K562 (cell line): ENCODE data around the gene ZNF616. TPM values are rescaled to one million over a fixed set of nuclear protein-coding genes. Genes with fewer than 3 reads are reported as not detected.

Experiments
- ETV6 ChIP-seq, 3 experiments: fragments of 150-350 bp in 1 of 3; sonication (generic) in 1 of 3; formaldehyde crosslinking in 1 of 3; IDR thresholded peaks; 2 replicates each; pipeline versions ENCODE4 v1.6.1 to v1.8.0; 2014 to 2022; ENCODE audit warnings: borderline replicate concordance in 2 of 3, low read depth in 2 of 3, antibody characterized with exemption in 1 of 3, low read length in 1 of 3, mild to moderate bottlenecking in 1 of 3, missing genetic modification reagents in 1 of 3
- KDM4B ChIP-seq, 2 experiments: fragments of 450-650 bp in 1 of 2; sonication (generic) in 1 of 2; IDR thresholded peaks; 2 replicates each; pipeline ENCODE4 v1.6.1; 2016 to 2017; ENCODE audit warnings: borderline replicate concordance in 2 of 2, antibody characterized with exemption in 1 of 2, low read depth in 1 of 2, mild to moderate bottlenecking in 1 of 2
- NCOA6 ChIP-seq: fragments of 450-650 bp; IDR thresholded peaks from 2 replicates; pipeline ENCODE4 v1.6.1; 2017; ENCODE audit warnings: mild to moderate bottlenecking
- PPARD ChIP-seq: fragments of 250-450 bp; sonication (Bioruptor Pico); IDR thresholded peaks from 2 replicates; pipeline ENCODE4 v1.8.0; 2022; ENCODE audit warnings: inconsistent platforms, mild to moderate bottlenecking, moderate library complexity
- SNRNP70 ChIP-seq: fragments of 200-400 bp; formaldehyde crosslinking; optimal IDR thresholded peaks from 2 replicates; pipeline ENCODE3; 2017; ENCODE audit warnings: low read depth, low read length
- TFAM ChIP-seq: fragments of 250-450 bp; sonication (Bioruptor Pico); conservative IDR thresholded peaks from 2 replicates; pipeline ENCODE4 v1.5.0; 2021; ENCODE audit warnings: mild to moderate bottlenecking, moderate library complexity
- THRAP3 ChIP-seq: fragments of 450-650 bp; IDR thresholded peaks from 2 replicates; pipeline ENCODE4 v1.6.1; 2016; ENCODE audit warnings: mild to moderate bottlenecking, inconsistent platforms, borderline replicate concordance
- polyA plus RNA-seq, 8 experiments: library from polyadenylated mRNA; depleted of rRNA in 4 of 8; stranded (reverse) in 5 of 8; unstranded in 3 of 8; fragments of >200 nt; fragmentation: Nextera tagmentation in 2 of 8; fragmentation: Illumina TruSeq in 1 of 8; extraction: Ambion mirVana in 2 of 8; extraction: Trizol in 1 of 8; gene quantifications; 2 replicates each; pipeline versions ENCODE4 v1.2.1 to v1.2.3, GENCODE V29; 2011 to 2014; ENCODE audit warnings: inconsistent platforms in 1 of 8, missing spikeins in 1 of 8
- total RNA-seq, 7 experiments: library from RNA; depleted of rRNA in 6 of 7; stranded (reverse); fragments of >200 nt in 6 of 7; fragmentation: Illumina TruSeq in 2 of 7; extraction: Trizol in 2 of 7; gene quantifications; 2 replicates each; pipeline versions ENCODE4 v1.2.1 to v1.2.3, GENCODE V29; 2011 to 2021; ENCODE audit warnings: low replicate concordance in 1 of 7
- TF ChIP-seq, protein P1 (sequence below): fragments of 450-650 bp; IDR thresholded peaks from 2 replicates; pipeline ENCODE4 v1.6.1; 2018; ENCODE audit warnings: mild to moderate bottlenecking, low read depth; ENCODE audit not compliant: partially characterized antibody
- TF ChIP-seq, protein P2 (sequence below), 2 experiments: fragments of 450-650 bp; IDR thresholded peaks; 2 replicates each; pipeline ENCODE4 v1.6.1; 2016; ENCODE audit warnings: mild to moderate bottlenecking in 2 of 2, borderline replicate concordance in 1 of 2, low read depth in 1 of 2, moderate library complexity in 1 of 2
- TF ChIP-seq, protein P3 (sequence below): fragments of 250-450 bp; sonication (Bioruptor Pico); IDR thresholded peaks from 2 replicates; pipeline ENCODE4 v1.8.0; 2021; ENCODE audit warnings: moderate library complexity, mild to moderate bottlenecking, inconsistent platforms
- TF ChIP-seq, protein P4 (sequence below): fragments of 200-800 bp; sonication (Bioruptor generic); IDR thresholded peaks from 2 replicates; pipeline ENCODE4 v1.6.1; 2017; ENCODE audit warnings: missing genetic modification characterization, missing compliant biosample characterization

Gene ZNF616
- total and polyA plus RNA-seq, 9 of the 15 experiments (the other 6 are each of a cell fraction or from before 2014, with no cell fraction given): 3.4 to 13.0 (median 6.7) TPM

DNA sequence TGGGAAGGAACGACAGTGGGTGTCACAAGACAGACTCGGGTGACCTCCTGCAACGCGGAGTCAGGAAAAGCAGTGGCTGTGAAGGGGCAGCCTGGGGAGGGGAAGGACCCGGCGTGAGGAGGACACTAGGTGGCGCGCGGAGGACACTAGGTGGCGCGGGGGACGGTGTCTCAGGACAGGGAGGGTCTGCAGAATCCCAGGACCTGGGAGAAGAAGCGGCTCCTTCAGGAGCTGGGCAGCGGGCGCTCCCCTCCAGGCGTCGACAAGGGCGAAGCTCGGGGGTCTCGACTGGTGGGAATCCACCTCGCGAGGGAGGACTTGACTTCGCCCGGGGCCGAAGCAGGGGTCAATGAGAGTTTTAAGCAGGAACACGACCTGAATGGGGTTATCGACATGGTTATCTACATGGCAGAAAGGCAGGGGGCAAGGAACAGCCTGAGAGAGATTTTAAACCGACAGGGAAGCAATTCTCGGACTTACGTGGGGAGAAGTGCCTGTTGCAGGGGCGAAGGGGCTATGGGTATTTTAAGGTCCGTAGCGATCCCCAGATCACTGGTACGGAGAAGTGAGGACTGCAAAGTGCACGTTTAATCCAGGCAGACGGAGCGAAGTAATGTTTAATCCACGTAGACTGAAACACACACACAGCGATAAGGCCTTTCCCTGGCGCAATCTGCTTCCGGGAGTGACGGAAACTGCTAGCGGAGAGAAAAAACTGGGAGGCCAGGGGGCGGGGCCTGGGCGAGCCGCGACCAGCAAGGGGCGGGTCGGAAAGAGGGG, at the start of gene ZNF616 (continued):
- TF ChIP-seq PPARD (CRISPR knock-in tag) (no peak), THRAP3 (no peak), ETV6 (IDR thresholded peaks at IDR 0.05; ENCODE audit: borderline replicate concordance in 1 of 2, low read depth in 2 of 2, low read length in 1 of 2) (no peak), ETV6 (CRISPR knock-in tag; IDR thresholded peaks at IDR 0.05; ENCODE audit: borderline replicate concordance) (no peak), NCOA6 (no peak), SNRNP70 (no peak), TFAM (CRISPR knock-in tag) (no peak), KDM4B (IDR thresholded peaks at IDR 0.05; ENCODE audit: borderline replicate concordance in 2 of 2, low read depth in 1 of 2) (peak in 1 of 2 experiments; percentile 86; a peak in 2 of 4 replicates)
- TF ChIP-seq, protein P1, sequence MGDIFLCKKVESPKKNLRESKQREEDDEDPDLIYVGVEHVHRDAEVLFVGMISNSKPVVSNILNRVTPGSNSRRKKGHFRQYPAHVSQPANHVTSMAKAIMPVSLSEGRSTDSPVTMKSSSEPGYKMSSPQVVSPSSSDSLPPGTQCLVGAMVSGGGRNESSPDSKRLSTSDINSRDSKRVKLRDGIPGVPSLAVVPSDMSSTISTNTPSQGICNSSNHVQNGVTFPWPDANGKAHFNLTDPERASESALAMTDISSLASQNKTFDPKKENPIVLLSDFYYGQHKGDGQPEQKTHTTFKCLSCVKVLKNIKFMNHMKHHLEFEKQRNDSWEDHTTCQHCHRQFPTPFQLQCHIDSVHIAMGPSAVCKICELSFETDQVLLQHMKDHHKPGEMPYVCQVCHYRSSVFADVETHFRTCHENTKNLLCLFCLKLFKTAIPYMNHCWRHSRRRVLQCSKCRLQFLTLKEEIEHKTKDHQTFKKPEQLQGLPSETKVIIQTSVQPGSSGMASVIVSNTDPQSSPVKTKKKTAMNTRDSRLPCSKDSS: no peak
- TF ChIP-seq, protein P2, sequence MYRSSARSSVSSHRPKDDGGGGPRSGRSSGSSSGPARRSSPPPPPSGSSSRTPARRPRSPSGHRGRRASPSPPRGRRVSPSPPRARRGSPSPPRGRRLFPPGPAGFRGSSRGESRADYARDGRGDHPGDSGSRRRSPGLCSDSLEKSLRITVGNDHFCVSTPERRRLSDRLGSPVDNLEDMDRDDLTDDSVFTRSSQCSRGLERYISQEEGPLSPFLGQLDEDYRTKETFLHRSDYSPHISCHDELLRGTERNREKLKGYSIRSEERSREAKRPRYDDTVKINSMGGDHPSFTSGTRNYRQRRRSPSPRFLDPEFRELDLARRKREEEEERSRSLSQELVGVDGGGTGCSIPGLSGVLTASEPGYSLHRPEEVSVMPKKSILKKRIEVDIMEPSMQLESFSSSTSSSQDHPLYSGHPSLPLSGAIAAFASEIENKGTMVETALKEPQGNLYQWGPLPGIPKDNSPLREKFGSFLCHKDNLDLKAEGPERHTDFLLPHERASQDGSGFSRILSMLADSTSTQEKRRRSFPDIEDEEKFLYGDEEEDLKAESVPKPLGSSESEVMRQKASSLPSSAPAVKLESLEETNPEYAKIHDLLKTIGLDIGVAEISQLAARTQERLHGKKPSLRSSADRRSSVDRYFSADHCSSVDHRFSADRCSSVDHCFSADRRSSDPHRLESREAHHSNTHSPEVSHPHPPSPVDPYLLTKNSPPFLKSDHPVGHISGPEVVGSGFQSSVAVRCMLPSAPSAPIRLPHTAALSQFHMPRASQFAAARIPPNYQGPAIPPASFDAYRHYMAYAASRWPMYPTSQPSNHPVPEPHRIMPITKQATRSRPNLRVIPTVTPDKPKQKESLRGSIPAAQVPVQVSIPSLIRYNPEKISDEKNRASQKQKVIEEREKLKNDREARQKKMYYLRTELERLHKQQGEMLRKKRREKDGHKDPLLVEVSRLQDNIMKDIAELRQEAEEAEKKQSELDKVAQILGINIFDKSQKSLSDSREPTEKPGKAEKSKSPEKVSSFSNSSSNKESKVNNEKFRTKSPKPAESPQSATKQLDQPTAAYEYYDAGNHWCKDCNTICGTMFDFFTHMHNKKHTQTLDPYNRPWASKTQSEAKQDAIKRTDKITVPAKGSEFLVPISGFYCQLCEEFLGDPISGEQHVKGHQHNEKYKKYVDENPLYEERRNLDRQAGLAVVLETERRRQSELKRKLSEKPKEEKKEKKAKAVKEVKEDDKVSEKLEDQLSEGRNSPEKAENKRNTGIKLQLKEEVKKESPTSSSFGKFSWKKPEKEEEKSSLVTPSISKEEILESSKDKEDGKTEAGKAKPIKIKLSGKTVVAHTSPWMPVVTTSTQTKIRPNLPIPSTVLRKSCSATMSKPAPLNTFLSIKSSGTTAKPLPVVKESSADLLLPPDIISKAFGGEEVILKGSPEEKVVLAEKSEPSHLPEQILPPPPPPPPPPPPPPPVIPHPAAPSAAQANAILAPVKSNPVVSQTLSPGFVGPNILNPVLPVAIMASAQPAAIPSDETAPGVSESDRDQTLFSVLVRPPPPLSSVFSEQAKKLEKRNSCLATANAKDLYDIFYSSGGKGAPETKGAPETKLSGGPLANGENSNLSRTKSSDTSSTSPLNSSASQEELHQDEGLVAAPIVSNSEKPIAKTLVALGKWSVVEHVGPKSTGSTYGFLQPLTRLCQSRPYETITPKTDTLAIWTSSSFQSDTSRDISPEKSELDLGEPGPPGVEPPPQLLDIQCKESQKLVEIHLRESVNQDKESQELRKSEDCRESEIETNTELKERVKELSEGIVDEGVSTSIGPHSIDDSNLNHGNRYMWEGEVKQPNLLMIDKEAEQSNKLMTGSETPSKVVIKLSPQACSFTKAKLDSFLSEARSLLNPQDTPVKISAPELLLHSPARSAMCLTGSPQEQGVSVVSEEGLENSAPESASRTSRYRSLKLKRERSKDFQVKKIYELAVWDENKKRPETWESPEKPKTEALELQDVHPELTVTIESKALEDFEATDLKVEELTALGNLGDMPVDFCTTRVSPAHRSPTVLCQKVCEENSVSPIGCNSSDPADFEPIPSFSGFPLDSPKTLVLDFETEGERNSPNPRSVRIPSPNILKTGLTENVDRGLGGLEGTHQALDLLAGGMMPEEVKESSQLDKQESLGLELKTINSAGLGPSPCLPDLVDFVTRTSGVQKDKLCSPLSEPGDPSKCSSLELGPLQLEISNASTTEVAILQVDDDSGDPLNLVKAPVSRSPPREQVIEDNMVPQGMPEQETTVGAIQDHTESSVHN (IDR thresholded peaks at IDR 0.05; ENCODE audit: borderline replicate concordance in 1 of 2, low read depth in 1 of 2): 0 out of 4 replicates have a peak, but pooled peaks of 1 of the 2 experiments have one; percentile 16
- TF ChIP-seq, protein P3, sequence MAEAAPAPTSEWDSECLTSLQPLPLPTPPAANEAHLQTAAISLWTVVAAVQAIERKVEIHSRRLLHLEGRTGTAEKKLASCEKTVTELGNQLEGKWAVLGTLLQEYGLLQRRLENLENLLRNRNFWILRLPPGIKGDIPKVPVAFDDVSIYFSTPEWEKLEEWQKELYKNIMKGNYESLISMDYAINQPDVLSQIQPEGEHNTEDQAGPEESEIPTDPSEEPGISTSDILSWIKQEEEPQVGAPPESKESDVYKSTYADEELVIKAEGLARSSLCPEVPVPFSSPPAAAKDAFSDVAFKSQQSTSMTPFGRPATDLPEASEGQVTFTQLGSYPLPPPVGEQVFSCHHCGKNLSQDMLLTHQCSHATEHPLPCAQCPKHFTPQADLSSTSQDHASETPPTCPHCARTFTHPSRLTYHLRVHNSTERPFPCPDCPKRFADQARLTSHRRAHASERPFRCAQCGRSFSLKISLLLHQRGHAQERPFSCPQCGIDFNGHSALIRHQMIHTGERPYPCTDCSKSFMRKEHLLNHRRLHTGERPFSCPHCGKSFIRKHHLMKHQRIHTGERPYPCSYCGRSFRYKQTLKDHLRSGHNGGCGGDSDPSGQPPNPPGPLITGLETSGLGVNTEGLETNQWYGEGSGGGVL (CRISPR knock-in tag): no peak
- TF ChIP-seq, protein P4, sequence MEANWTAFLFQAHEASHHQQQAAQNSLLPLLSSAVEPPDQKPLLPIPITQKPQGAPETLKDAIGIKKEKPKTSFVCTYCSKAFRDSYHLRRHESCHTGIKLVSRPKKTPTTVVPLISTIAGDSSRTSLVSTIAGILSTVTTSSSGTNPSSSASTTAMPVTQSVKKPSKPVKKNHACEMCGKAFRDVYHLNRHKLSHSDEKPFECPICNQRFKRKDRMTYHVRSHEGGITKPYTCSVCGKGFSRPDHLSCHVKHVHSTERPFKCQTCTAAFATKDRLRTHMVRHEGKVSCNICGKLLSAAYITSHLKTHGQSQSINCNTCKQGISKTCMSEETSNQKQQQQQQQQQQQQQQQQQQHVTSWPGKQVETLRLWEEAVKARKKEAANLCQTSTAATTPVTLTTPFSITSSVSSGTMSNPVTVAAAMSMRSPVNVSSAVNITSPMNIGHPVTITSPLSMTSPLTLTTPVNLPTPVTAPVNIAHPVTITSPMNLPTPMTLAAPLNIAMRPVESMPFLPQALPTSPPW (CRISPR knock-in tag): peak; percentile 71
